ENCODE measurements around the gene FAM83F. TPM values are rescaled to one million over a fixed set of nuclear protein-coding genes. Genes with fewer than 3 reads are reported as not detected.

The FAM83F gene
- total RNA-seq, 1 experiment from 2014 or later, result 33.1 TPM

GRCh38 chr22:40007853-40008710 lies 13.3 kb downstream of the FAM83F start:
- intact Hi-C loops (cut with micrococcal nuclease), result no loop called here
- DNase-seq (ENCODE audit: unreplicated experiment), result peak; percentile 45
- CTCF ChIA-PET, result interaction anchor here (2.2 to 3.2 kb wide), 2 partner anchors 14 to 17 kb away, joined by 6 to 13 read pairs; no protein-coding TSS in a partner anchor
- Mint-ChIP-seq H3K9me3 (ENCODE audit: unreplicated experiment) (no peaks in the 10 kb centered on the region), H3K27me3 (ENCODE audit: insufficient read depth, unreplicated experiment) (no peaks in the 10 kb centered on the region), H3K27ac (ENCODE audit: low read depth, unreplicated experiment) (no peak overlapping the region), H3K4me1 (ENCODE audit: insufficient read depth, unreplicated experiment) (peaks cover 36% of the 10 kb centered on the region), H3K36me3 (ENCODE audit: insufficient read depth, unreplicated experiment) (peaks cover 15% of the 10 kb centered on the region), H3K4me3 (ENCODE audit: unreplicated experiment) (no peak overlapping the region)
- POLR2A ChIA-PET, result interaction anchor here (0.8 to 2.0 kb wide), 5 partner anchors 10 to 36 kb away, joined by 3 to 6 read pairs (median 3); partner anchors contain the start of gene FAM83F
- BruUV-seq (replicated peaks), result no TSS peak
- TF ChIP-seq CTCF (IDR thresholded peaks at IDR 0.05; ENCODE audit: unreplicated experiment), result no peak

- peak overlapping the region; percentile 10 for H3K4me3 Mint-ChIP-seq (ENCODE audit: unreplicated experiment)
- CTCF ChIA-PET, result interaction anchor here (1.1 to 3.2 kb wide), 4 partner anchors 10 to 28 kb away, joined by 3 to 13 read pairs (median 8); no protein-coding TSS in a partner anchor
- DNase-seq (ENCODE audit: unreplicated experiment), result no peak
Measured at GRCh38 chr22:40008726-40009291, 14.1 kb downstream of the FAM83F start.

GRCh38 chr22:40009292-40009774 lies 14.6 kb downstream of the FAM83F start:
- DNase-seq (ENCODE audit: unreplicated experiment), result no peak
- Mint-ChIP-seq H3K9me3 (ENCODE audit: unreplicated experiment) (no peaks in the 10 kb centered on the region), H3K27me3 (ENCODE audit: insufficient read depth, unreplicated experiment) (no peaks in the 10 kb centered on the region), H3K4me3 (ENCODE audit: unreplicated experiment) (peak overlapping the region; percentile 10), H3K27ac (ENCODE audit: low read depth, unreplicated experiment) (peak overlapping the region; percentile 59), H3K4me1 (ENCODE audit: insufficient read depth, unreplicated experiment) (peaks cover 35% of the 10 kb centered on the region), H3K36me3 (ENCODE audit: insufficient read depth, unreplicated experiment) (peaks cover 18% of the 10 kb centered on the region)
- CTCF ChIA-PET, result interaction anchor here (1.1 to 3.2 kb wide), 4 partner anchors 10 to 27 kb away, joined by 3 to 13 read pairs (median 8); no protein-coding TSS in a partner anchor
- BruUV-seq (replicated peaks), result no TSS peak
- intact Hi-C loops (cut with micrococcal nuclease), result no loop called here
- POLR2A ChIA-PET, result interaction anchor here (0.6 to 2.0 kb wide), 9 partner anchors 10 to 748 kb away, joined by 3 to 6 read pairs (median 4); partner anchors contain the start of gene FAM83F
- TF ChIP-seq CTCF (IDR thresholded peaks at IDR 0.05; ENCODE audit: unreplicated experiment), result no peak

More at GRCh38 chr22:40008726-40009291, 14.1 kb downstream of the FAM83F start:
- POLR2A ChIA-PET, result interaction anchor here (0.6 to 2.0 kb wide), 7 partner anchors 9 to 748 kb away, joined by 3 to 6 read pairs (median 3); partner anchors contain the start of gene FAM83F
- Mint-ChIP-seq H3K36me3 (ENCODE audit: insufficient read depth, unreplicated experiment) (peaks cover 18% of the 10 kb centered on the region), H3K27me3 (ENCODE audit: insufficient read depth, unreplicated experiment) (no peaks in the 10 kb centered on the region), H3K9me3 (ENCODE audit: unreplicated experiment) (no peaks in the 10 kb centered on the region), H3K4me1 (ENCODE audit: insufficient read depth, unreplicated experiment) (peaks cover 35% of the 10 kb centered on the region), H3K27ac (ENCODE audit: low read depth, unreplicated experiment) (no peak overlapping the region)
- intact Hi-C loops (cut with micrococcal nuclease), result no loop called here
- no TSS peak for BruUV-seq (replicated peaks)
- TF ChIP-seq CTCF (IDR thresholded peaks at IDR 0.05; ENCODE audit: unreplicated experiment), result no peak

Data from MCF 10A (cell line).